B cell (primary cell): ENCODE results near the gene IL10RA. TPM values are rescaled to one million over a fixed set of nuclear protein-coding genes. Genes with fewer than 3 reads are reported as not detected.
A peak's percentile ranks its signal among the peaks of the same experiment; 100 is the strongest.

Experiments used
- ATAC-seq: fragments of 200-7000 bp; cut with Tn5 transposase; one replicate; pipeline ENCODE4 v1.10.0; 2021; ENCODE audit warnings: low read depth, mild to moderate bottlenecking, moderate number of reproducible peaks, moderate library complexity
- CTCF ChIA-PET: fragments of 350-600 bp; sonication (Branson Sonifier 250); formaldehyde crosslinking; loops from one replicate; lab custom pipeline; 2021; ENCODE audit warnings: antibody characterized with exemption, inconsistent platforms; lab: Charles Lee
- POLR2A ChIA-PET: fragments of 350-600 bp; sonication (Branson Sonifier 250); formaldehyde crosslinking; loops from one replicate; lab custom pipeline; 2021; ENCODE audit warnings: antibody characterized with exemption; lab: Charles Lee
- DNase-seq: peaks from one replicate; pipeline ENCODE4 v3.0.0; 2013
- H2AFZ ChIP-seq: 2 replicates; pipeline ENCODE4 v1.6.1; 2012; ENCODE audit warnings: mild to moderate bottlenecking, low read depth, low read length; ENCODE audit not compliant: insufficient read depth, poor library complexity, severe bottlenecking
- H3K27ac ChIP-seq, 2 donors: 1 replicate in 1 of 2; 2 replicates in 1 of 2; pipeline ENCODE4 v1.5.1; 2012 to 2013; ENCODE audit warnings: low read length in 2 of 2, mild to moderate bottlenecking in 2 of 2, moderate library complexity in 1 of 2
- H3K27me3 ChIP-seq, 4 experiments: fragments of 200-600 bp in 1 of 4; sonication (generic) in 1 of 4; replicated peaks in 1 of 4; 1 replicate in 2 of 4; 2 replicates in 2 of 4; pipeline versions ENCODE4 v1.6.1 to v1.7.0; 2013 to 2016; ENCODE audit warnings: low read length in 3 of 4, mild to moderate bottlenecking in 2 of 4, mixed read lengths in 1 of 4, moderate library complexity in 1 of 4; ENCODE audit not compliant: insufficient read depth in 4 of 4, control insufficient read depth in 3 of 4; ENCODE audit errors: control extremely low read depth in 1 of 4
- H3K36me3 ChIP-seq, 2 experiments: replicated peaks in 1 of 2; 1 replicate in 1 of 2; 2 replicates in 1 of 2; pipeline versions ENCODE4 v1.6.1 to v1.7.1; 2013; ENCODE audit warnings: low read length in 1 of 2; ENCODE audit not compliant: insufficient read depth in 2 of 2, control insufficient read depth in 1 of 2; ENCODE audit errors: control extremely low read depth in 1 of 2, extremely low read depth in 1 of 2
- H3K4me1 ChIP-seq, 2 donors: fragments of 200-600 bp in 1 of 2; sonication (generic) in 1 of 2; 1 replicate in 1 of 2; 2 replicates in 1 of 2; pipeline versions ENCODE4 v1.5.1 to v1.6.1; 2013 to 2017; ENCODE audit warnings: low read length in 2 of 2; ENCODE audit not compliant: control insufficient read depth in 2 of 2, insufficient read depth in 2 of 2
- H3K4me2 ChIP-seq: replicated peaks from 2 replicates; pipeline ENCODE3; 2012; ENCODE audit warnings: mild to moderate bottlenecking, low read depth, low read length; ENCODE audit not compliant: poor library complexity, severe bottlenecking
- H3K4me3 ChIP-seq, 5 experiments: fragments of 200-600 bp in 1 of 5; sonication (generic) in 1 of 5; 1 replicate in 3 of 5; 2 replicates in 2 of 5; pipeline versions ENCODE4 v1.5.1 to v1.7.0; 2011 to 2016; ENCODE audit warnings: low read length in 4 of 5, mild to moderate bottlenecking in 4 of 5, low read depth in 2 of 5, control low read depth in 1 of 5, moderate library complexity in 1 of 5; ENCODE audit not compliant: insufficient read depth in 1 of 5; ENCODE audit errors: control extremely low read depth in 1 of 5, extremely low read depth in 1 of 5
- H3K79me2 ChIP-seq: fragments of 200-600 bp; sonication (generic); one replicate; pipeline ENCODE4 v1.6.0; 2016; ENCODE audit warnings: low read length; ENCODE audit not compliant: control insufficient read depth, insufficient read depth
- H3K9ac ChIP-seq: fragments of 200-600 bp; sonication (generic); 2 replicates; pipeline ENCODE4 v1.6.1; 2017; ENCODE audit warnings: mild to moderate bottlenecking, low read length, moderate library complexity
- H3K9me3 ChIP-seq, 3 donors: one replicate each; pipeline versions ENCODE4 v1.6.1 to v1.7.1; 2013; ENCODE audit warnings: low read length in 2 of 3; ENCODE audit not compliant: control insufficient read depth in 2 of 3, insufficient read depth in 1 of 3; ENCODE audit errors: control extremely low read depth in 1 of 3
- H4K20me1 ChIP-seq: 2 replicates; pipeline ENCODE4 v1.6.0; 2012; ENCODE audit warnings: mild to moderate bottlenecking, low read length; ENCODE audit not compliant: insufficient read depth, control insufficient read depth, poor library complexity, severe bottlenecking
- H3K27ac Mint-ChIP-seq: one replicate; pipeline ENCODE4 v1.8.0; 2021; ENCODE audit warnings: mixed read lengths
- H3K27me3 Mint-ChIP-seq: one replicate; pipeline ENCODE4 v1.8.0; 2021; ENCODE audit warnings: mixed read lengths
- H3K4me1 Mint-ChIP-seq: one replicate; pipeline ENCODE4 v1.8.0; 2021; ENCODE audit warnings: mixed read lengths
- H3K4me3 Mint-ChIP-seq: one replicate; pipeline ENCODE4 v1.8.0; 2021; ENCODE audit warnings: mixed read lengths
- H3K9me3 Mint-ChIP-seq: one replicate; pipeline ENCODE4 v1.8.0; 2022; ENCODE audit warnings: mixed read lengths; ENCODE audit not compliant: insufficient read depth
- CTCF ChIP-seq: fragments of 200-600 bp; IDR thresholded peaks from one replicate; pipeline ENCODE4 v1.8.0; 2022; ENCODE audit warnings: antibody characterized with exemption, mild to moderate bottlenecking
- EZH2 ChIP-seq: IDR thresholded peaks from 2 replicates; pipeline ENCODE4 v1.6.1; 2012; ENCODE audit warnings: borderline replicate concordance, low read depth, mild to moderate bottlenecking, moderate library complexity, low read length; ENCODE audit not compliant: insufficient read depth, poor library complexity, severe bottlenecking
- WGBS: methylation state at CpG from one replicate; pipeline ENCODE4 v1.1.5; 2013; ENCODE audit warnings: missing lambda C conversion rate; ENCODE audit not compliant: insufficient coverage; 5-methylcytosine and 5-hydroxymethylcytosine counted together
- intact Hi-C: fragments of 100-400 bp; cut with micrococcal nuclease; formaldehyde crosslinking; loops from one replicate; pipeline ENCODE4 v1.10.0; 2022
- polyA minus RNA-seq: library from RNA; depleted of rRNA, polyadenylated mRNA; stranded (reverse); fragments of >200 nt; gene quantifications from 2 replicates; pipeline ENCODE4 v1.2.3, GENCODE V29; 2012
- polyA plus RNA-seq: library from polyadenylated mRNA; depleted of rRNA; stranded (reverse); fragments of >200 nt; gene quantifications from 2 replicates; pipeline ENCODE4 v1.2.3, GENCODE V29; 2012
- total RNA-seq, 2 donors: library from RNA; stranded (reverse); fragments of 120-200 nt in 1 of 2; gene quantifications; 1 replicate in 1 of 2; 2 replicates in 1 of 2; pipeline versions ENCODE4 v1.2.3 to v1.2.4, GENCODE V29; 2013 to 2022

Gene IL10RA
- 417 and 434 TPM in 2 replicates for total RNA-seq
- 81.5 TPM for total RNA-seq (2013)
- polyA plus RNA-seq: 64.1 and 73.3 TPM in 2 replicates
- 152 TPM in 2 replicates for polyA minus RNA-seq

GRCh38 chr11:117985953-117986887, at the start of gene IL10RA:
Gene IL10RA, plus strand, starts transcription at chr11:117986394. Its CDS starts 74 bp downstream, at chr11:117986468.
- TF ChIP-seq EZH2: no peak
- no peak for TF ChIP-seq CTCF
- Mint-ChIP-seq H3K27ac (peak within 1 kb of the TSS; percentile 94), H3K4me3 (peak within 1 kb of the TSS; percentile 92), H3K4me1 (peaks cover 76% of the 10 kb centered on the region), H3K27me3 (no peaks in the 10 kb centered on the region), H3K9me3 (no peaks in the 10 kb centered on the region)
- H4K20me1 ChIP-seq: peaks cover 33% of the 10 kb centered on the region
- H3K4me3 ChIP-seq: peak within 1 kb of the TSS; percentile 82 to 99 (median 98)
- DNase-seq (peak; percentile 92), ATAC-seq (peak; percentile 92)
- no peaks in the 10 kb centered on the region for H3K9me3 ChIP-seq
- H3K4me2 ChIP-seq: peak within 1 kb of the TSS; percentile 98
- peak within 1 kb of the TSS; percentile 92 for H2AFZ ChIP-seq
- POLR2A ChIA-PET: interaction anchor here (1.0 to 21.8 kb wide), 12 partner anchors 10 to 171 kb away, joined by 3 to 346 read pairs (median 10); no protein-coding TSS in a partner anchor
- CTCF ChIA-PET: interaction anchor here (0.6 to 8.4 kb wide), 19 partner anchors 11 to 179 kb away, joined by 3 to 110 read pairs (median 5); no protein-coding TSS in a partner anchor
- under 1% methylated on average over 56 of the region's 71 CpGs for WGBS
- peaks cover 54 to 75% of the 10 kb centered on the region in 2 donors for H3K4me1 ChIP-seq
- peaks cover 46% of the 10 kb centered on the region for H3K79me2 ChIP-seq
- no peaks in the 10 kb centered on the region for H3K27me3 ChIP-seq
- intact Hi-C loops: loop anchor here (1.0 to 2.0 kb wide), 6 partner anchors 13 to 171 kb away; no protein-coding TSS in a partner anchor
- H3K9ac ChIP-seq: peak within 1 kb of the TSS; percentile 96
- peak within 1 kb of the TSS; percentile 93 to 94 for H3K27ac ChIP-seq
- H3K36me3 ChIP-seq: peaks cover 11 to 35% of the 10 kb centered on the region in 2 experiments
